ENCODE data around the gene ARHGAP31. TPM values are rescaled to one million over a fixed set of nuclear protein-coding genes. Genes with fewer than 3 reads are reported as not detected.

Gene ARHGAP31
- total and polyA plus RNA-seq, 10 donors = 2.0 to 38.0 (median 25.3) TPM

- TF ChIP-seq POLR2A (IDR thresholded peaks at IDR 0.05) (no peak), CTCF (IDR thresholded peaks at IDR 0.05 in 8 of 11, conservative IDR thresholded peaks at IDR 0.05 in 3 of 11) (no peak), POLR2AphosphoS5 (IDR thresholded peaks at IDR 0.05) (no peak)
- Histone ChIP-seq H3K4me1 (no peaks in the 10 kb centered on the region), H3K9me3 (peaks cover 12 to 71% (median 63%) of the 10 kb centered on the region in 8 donors), H3K36me3 (peaks cover 9 to 49% (median 37%) of the 10 kb centered on the region in 6 donors), H3K4me3 (no peak overlapping the region), H3K27me3 (replicated peaks in 1 of 7) (no peaks in the 10 kb centered on the region), H3K27ac (no peak overlapping the region)
- intact Hi-C loops (cut with DNase I; ENCODE audit: low total_unique reads) = no loop called here
- 94 to 100% (median 98%) methylated on average over 1 of the region's 1 CpG for WGBS, 5 donors
- DNase-seq = no peak
Measured at GRCh38 chr3:119427669-119428068, 133.5 kb downstream of the ARHGAP31 start.

GRCh38 chr3:119428538-119428937, 134.4 kb downstream of the ARHGAP31 start:
- H3K27ac ChIP-seq = no peak overlapping the region
- DNase-seq = no peak
- WGBS, 5 donors = 83 to 100% (median 93%) methylated on average over 1 of the region's 1 CpG
- H3K4me1 ChIP-seq = peaks cover 0 to 7% (median 0%) of the 10 kb centered on the region in 6 donors
- H3K27me3 ChIP-seq (replicated peaks in 1 of 7) = no peaks in the 10 kb centered on the region
- no peak overlapping the region for H3K4me3 ChIP-seq
- no peak for TF ChIP-seq CTCF (IDR thresholded peaks at IDR 0.05 in 8 of 11, conservative IDR thresholded peaks at IDR 0.05 in 3 of 11)
- no peak for TF ChIP-seq POLR2A (IDR thresholded peaks at IDR 0.05)
- no peak for TF ChIP-seq POLR2AphosphoS5 (IDR thresholded peaks at IDR 0.05)
- peaks cover 9 to 58% (median 44%) of the 10 kb centered on the region in 6 donors for H3K36me3 ChIP-seq
- H3K9me3 ChIP-seq = peaks cover 12 to 71% (median 63%) of the 10 kb centered on the region in 8 donors
- intact Hi-C loops (cut with DNase I; ENCODE audit: low total_unique reads) = no loop called here

- intact Hi-C loops (cut with DNase I; ENCODE audit: low total_unique reads) = no loop called here
- DNase-seq = no peak
- Histone ChIP-seq H3K36me3 (peaks cover 19 to 100% (median 92%) of the 10 kb centered on the region in 6 donors), H3K4me3 (no peak overlapping the region), H3K27me3 (replicated peaks in 1 of 7) (no peaks in the 10 kb centered on the region), H3K4me1 (peaks cover 0 to 7% (median 0%) of the 10 kb centered on the region in 6 donors), H3K27ac (no peak overlapping the region), H3K9me3 (peaks cover 0 to 27% (median 19%) of the 10 kb centered on the region in 8 donors)
- WGBS, 5 donors = 93 to 99% (median 94%) methylated on average over 3 of the region's 3 CpGs
- TF ChIP-seq CTCF (IDR thresholded peaks at IDR 0.05 in 8 of 11, conservative IDR thresholded peaks at IDR 0.05 in 3 of 11) (no peak), POLR2AphosphoS5 (IDR thresholded peaks at IDR 0.05) (no peak), POLR2A (IDR thresholded peaks at IDR 0.05) (no peak)
Measured at GRCh38 chr3:119433613-119434325, 139.6 kb downstream of the ARHGAP31 start.

- DNase-seq = no peak
- peaks cover 19 to 97% (median 83%) of the 10 kb centered on the region in 6 donors for H3K36me3 ChIP-seq
- H3K27ac ChIP-seq = no peak overlapping the region
- no peaks in the 10 kb centered on the region for H3K27me3 ChIP-seq (replicated peaks in 1 of 7)
- TF ChIP-seq POLR2AphosphoS5 (IDR thresholded peaks at IDR 0.05) = no peak
- no peak for TF ChIP-seq CTCF (IDR thresholded peaks at IDR 0.05 in 8 of 11, conservative IDR thresholded peaks at IDR 0.05 in 3 of 11)
- TF ChIP-seq POLR2A (IDR thresholded peaks at IDR 0.05) = no peak
- peaks cover 0 to 7% (median 0%) of the 10 kb centered on the region in 6 donors for H3K4me1 ChIP-seq
- peaks cover 0 to 17% (median 9%) of the 10 kb centered on the region in 8 donors for H3K9me3 ChIP-seq
- no peak overlapping the region for H3K4me3 ChIP-seq
- WGBS, 5 donors = 94 to 98% (median 97%) methylated on average over 4 of the region's 4 CpGs
- intact Hi-C loops (cut with DNase I; ENCODE audit: low total_unique reads) = no loop called here
Measured at GRCh38 chr3:119434703-119435102, 140.5 kb downstream of the ARHGAP31 start.
